ENCODE results near the gene DLEC1.
A peak's percentile ranks its signal among the peaks of the same experiment; 100 is the strongest.

Gene DLEC1

GRCh38 chr3:38119821-38120692, 81.0 kb downstream of the DLEC1 start:
- H3K4me1 Mint-ChIP-seq = peaks cover 12% of the 10 kb centered on the region
- no peak for ATAC-seq
- H3K27ac Mint-ChIP-seq = peak overlapping the region; percentile 0
- peaks cover 12% of the 10 kb centered on the region for H3K27me3 Mint-ChIP-seq
- peaks cover 55% of the 10 kb centered on the region for H3K36me3 Mint-ChIP-seq
- H3K9me3 Mint-ChIP-seq = no peaks in the 10 kb centered on the region
- no peak overlapping the region for H3K4me3 Mint-ChIP-seq

- no peak for ATAC-seq
- peak overlapping the region; percentile 0 for H3K27ac Mint-ChIP-seq
- H3K27me3 Mint-ChIP-seq = peaks cover 4% of the 10 kb centered on the region
- peaks cover 4% of the 10 kb centered on the region for H3K4me1 Mint-ChIP-seq
- H3K4me3 Mint-ChIP-seq = no peak overlapping the region
- H3K36me3 Mint-ChIP-seq = peaks cover 63% of the 10 kb centered on the region
- H3K9me3 Mint-ChIP-seq = no peaks in the 10 kb centered on the region
Measured at GRCh38 chr3:38120693-38121450, 81.9 kb downstream of the DLEC1 start.

GRCh38 chr3:38121451-38121831, 82.4 kb downstream of the DLEC1 start:
- Mint-ChIP-seq H3K9me3 (no peaks in the 10 kb centered on the region), H3K27ac (no peak overlapping the region), H3K27me3 (no peaks in the 10 kb centered on the region), H3K4me3 (no peak overlapping the region), H3K36me3 (peaks cover 65% of the 10 kb centered on the region), H3K4me1 (no peaks in the 10 kb centered on the region)
- ATAC-seq = no peak

- Mint-ChIP-seq H3K36me3 (peaks cover 65% of the 10 kb centered on the region), H3K27ac (no peak overlapping the region)
Measured at GRCh38 chr3:38121832-38122461, 82.9 kb downstream of the DLEC1 start.

GRCh38 chr3:38122712-38123290, 83.8 kb downstream of the DLEC1 start:
- ATAC-seq = no peak
- Mint-ChIP-seq H3K4me3 (no peak overlapping the region), H3K4me1 (no peaks in the 10 kb centered on the region), H3K27ac (no peak overlapping the region), H3K9me3 (no peaks in the 10 kb centered on the region), H3K27me3 (no peaks in the 10 kb centered on the region), H3K36me3 (peaks cover 65% of the 10 kb centered on the region)

More at GRCh38 chr3:38121832-38122461, 82.9 kb downstream of the DLEC1 start:
- no peak for ATAC-seq
- no peaks in the 10 kb centered on the region for H3K27me3 Mint-ChIP-seq
- H3K4me3 Mint-ChIP-seq = no peak overlapping the region
- no peaks in the 10 kb centered on the region for H3K4me1 Mint-ChIP-seq
- no peaks in the 10 kb centered on the region for H3K9me3 Mint-ChIP-seq

DNA sequence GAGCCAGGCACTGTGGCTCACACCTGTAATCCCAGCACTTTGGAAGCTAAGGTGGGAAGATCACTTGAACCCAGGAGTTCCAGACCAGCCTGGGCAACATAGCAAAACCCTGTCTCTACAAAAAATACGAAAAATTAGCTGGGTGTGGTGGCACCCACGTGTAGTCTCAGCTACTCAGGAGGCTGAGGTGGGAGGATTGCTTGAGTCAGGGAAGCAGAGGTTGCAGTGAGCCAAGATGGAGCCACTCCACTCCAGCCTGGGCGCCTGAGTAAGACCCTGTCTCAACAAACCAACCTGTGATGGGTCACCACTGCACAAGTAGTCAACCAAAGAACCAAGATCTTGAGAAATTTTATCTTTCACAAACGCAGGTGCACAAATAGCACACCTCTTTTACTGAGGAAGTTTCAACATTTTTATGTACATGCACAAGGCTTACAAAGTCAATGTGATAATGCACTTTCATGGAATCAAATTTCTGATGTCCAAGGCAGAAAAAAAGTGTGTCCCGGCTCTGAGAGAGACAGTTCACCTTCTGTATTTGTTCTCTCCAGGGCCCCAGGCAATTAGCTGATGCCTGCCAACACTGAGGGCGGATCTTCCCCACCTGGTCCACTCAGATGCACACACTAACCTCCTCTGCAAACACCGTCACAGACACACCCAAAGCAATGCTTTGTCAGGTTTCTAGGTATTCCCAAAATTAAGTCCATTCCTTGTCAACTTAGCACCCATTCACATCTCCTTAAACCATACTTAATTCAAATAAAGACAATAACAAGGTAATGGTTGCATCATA, 85.5 kb downstream of the DLEC1 start:
- no peak for ATAC-seq
- Mint-ChIP-seq H3K36me3 (peaks cover 63% of the 10 kb centered on the region), H3K9me3 (no peaks in the 10 kb centered on the region), H3K27me3 (no peaks in the 10 kb centered on the region), H3K4me3 (no peak overlapping the region), H3K4me1 (peaks cover 3% of the 10 kb centered on the region), H3K27ac (no peak overlapping the region)

- ATAC-seq = no peak
- Mint-ChIP-seq H3K36me3 (peaks cover 61% of the 10 kb centered on the region), H3K4me3 (no peak overlapping the region), H3K27ac (no peak overlapping the region), H3K9me3 (no peaks in the 10 kb centered on the region), H3K27me3 (no peaks in the 10 kb centered on the region), H3K4me1 (peaks cover 5% of the 10 kb centered on the region)
Measured at GRCh38 chr3:38125305-38126120, 86.5 kb downstream of the DLEC1 start.

GRCh38 chr3:38126121-38126892, 87.3 kb downstream of the DLEC1 start:
- no peak for ATAC-seq
- Mint-ChIP-seq H3K36me3 (peaks cover 60% of the 10 kb centered on the region), H3K27me3 (no peaks in the 10 kb centered on the region), H3K27ac (no peak overlapping the region), H3K9me3 (no peaks in the 10 kb centered on the region), H3K4me1 (peaks cover 11% of the 10 kb centered on the region), H3K4me3 (no peak overlapping the region)

- Mint-ChIP-seq H3K4me1 (peaks cover 12% of the 10 kb centered on the region), H3K27me3 (no peaks in the 10 kb centered on the region), H3K36me3 (peaks cover 56% of the 10 kb centered on the region), H3K4me3 (no peak overlapping the region), H3K27ac (no peak overlapping the region), H3K9me3 (no peaks in the 10 kb centered on the region)
- no peak for ATAC-seq
Measured at GRCh38 chr3:38127611-38128302, 88.7 kb downstream of the DLEC1 start.

DNA sequence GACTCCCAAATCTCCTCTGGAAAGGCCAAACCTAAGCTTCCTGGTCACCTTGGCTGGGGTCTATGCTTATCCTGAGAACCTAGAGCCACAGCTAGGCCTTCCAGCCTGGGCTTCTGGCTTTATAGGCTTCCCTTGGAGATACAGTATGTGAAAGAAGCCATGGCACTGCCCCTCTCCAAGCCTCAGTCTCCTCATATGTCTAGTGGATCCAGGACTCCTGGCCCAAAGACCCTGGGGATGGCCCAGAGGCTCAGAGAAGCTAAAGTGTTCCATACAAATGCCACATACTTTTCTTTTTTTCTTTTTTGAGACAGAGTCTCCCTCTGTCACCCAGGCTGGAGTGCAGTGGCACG, 89.3 kb downstream of the DLEC1 start:
- no peak for ATAC-seq
- Mint-ChIP-seq H3K27me3 (no peaks in the 10 kb centered on the region), H3K9me3 (no peaks in the 10 kb centered on the region), H3K27ac (no peak overlapping the region), H3K4me1 (peaks cover 17% of the 10 kb centered on the region), H3K36me3 (peaks cover 55% of the 10 kb centered on the region), H3K4me3 (no peak overlapping the region)

GRCh38 chr3:38129058-38129457, 90.0 kb downstream of the DLEC1 start:
- no peaks in the 10 kb centered on the region for H3K9me3 Mint-ChIP-seq
- no peak overlapping the region for H3K27ac Mint-ChIP-seq
- ATAC-seq = no peak
- H3K27me3 Mint-ChIP-seq = no peaks in the 10 kb centered on the region
- H3K4me1 Mint-ChIP-seq = peaks cover 18% of the 10 kb centered on the region
- H3K4me3 Mint-ChIP-seq = no peak overlapping the region
- H3K36me3 Mint-ChIP-seq = peaks cover 53% of the 10 kb centered on the region

DNA sequence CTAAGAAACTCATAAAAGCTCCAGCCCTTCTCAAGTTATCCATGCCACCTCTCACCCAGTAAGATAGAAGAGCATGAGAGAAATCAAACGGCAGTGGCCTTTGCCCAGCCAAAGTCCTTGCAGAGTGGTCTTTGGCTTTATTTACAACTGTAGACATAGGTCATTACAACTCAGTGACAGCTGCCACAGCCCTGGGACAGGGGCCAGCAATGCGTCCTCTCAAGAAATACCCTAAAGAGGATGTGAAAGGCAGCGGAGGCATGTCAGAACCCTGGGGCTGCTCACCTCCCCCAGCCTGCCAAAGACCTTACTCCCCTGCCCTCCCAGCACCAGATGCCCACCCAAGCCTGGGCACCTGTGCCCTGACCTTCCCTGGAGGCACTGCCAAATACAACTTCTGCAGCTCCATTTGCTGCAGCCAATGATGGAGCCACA, 91.6 kb downstream of the DLEC1 start:
- peaks cover 33% of the 10 kb centered on the region for H3K4me1 Mint-ChIP-seq
- no peak overlapping the region for H3K4me3 Mint-ChIP-seq
- no peak overlapping the region for H3K27ac Mint-ChIP-seq
- H3K9me3 Mint-ChIP-seq = no peaks in the 10 kb centered on the region
- H3K36me3 Mint-ChIP-seq = peaks cover 44% of the 10 kb centered on the region
- no peak for ATAC-seq
- H3K27me3 Mint-ChIP-seq = no peaks in the 10 kb centered on the region

Data from stimulated activated memory B cell treated with anti-CD40 and anti-IgM and Interleukin-4, amounts not matched to agents 10 μg/mL and 1 μg/mL and 100 μg/mL, for 72 hours (primary cell).